ENCODE data around the gene PDZD4.

- TF ChIP-seq CTCF (IDR thresholded peaks at IDR 0.05; ENCODE audit: low read length), result no peak
- no peak for TF ChIP-seq EZH2 (IDR thresholded peaks at IDR 0.05; ENCODE audit: borderline replicate concordance, low read length)
Observed at GRCh38 chrX:153784325-153784967, 45.9 kb downstream of the PDZD4 start.
